GM12865 (cell line): ENCODE results near the gene FMN1.

Experiments used
- DNase-seq: peaks from one replicate; pipeline ENCODE4 v3.0.0; 2010; ENCODE audit warnings: low read depth
- H3K4me3 ChIP-seq: 2 replicates; pipeline ENCODE4 v1.5.1; 2011; ENCODE audit warnings: mild to moderate bottlenecking, low read depth, low read length, control low read depth
- CTCF ChIP-seq: IDR thresholded peaks from 2 replicates; pipeline ENCODE4 v1.5.1; 2011; ENCODE audit warnings: low read length, control low read depth, low read depth, inconsistent platforms; ENCODE audit not compliant: insufficient read depth; ENCODE audit errors: missing control alignments

The FMN1 gene

GRCh38 chr15:33194704-33195670 is at the start of gene FMN1:
FMN1 (minus strand) TSS chr15:33194714; CDS start chr15:33154914, 39,800 bp downstream.
- peak; percentile 88 for DNase-seq
- peak within 1 kb of the TSS; percentile 25 for H3K4me3 ChIP-seq
- no peak for TF ChIP-seq CTCF

- no peak for TF ChIP-seq CTCF
- DNase-seq, result no peak
Measured at GRCh38 chr15:33243869-33244268, 49.4 kb upstream of the FMN1 start.

GRCh38 chr15:33243393-33243792 is 48.9 kb upstream of the FMN1 start:
- no peak overlapping the region for H3K4me3 ChIP-seq
- no peak for DNase-seq
- TF ChIP-seq CTCF, result no peak

More at GRCh38 chr15:33243869-33244268, 49.4 kb upstream of the FMN1 start:
- no peak overlapping the region for H3K4me3 ChIP-seq

- DNase-seq, result peak; percentile 11
- peak; percentile 43 for TF ChIP-seq CTCF
- no peak overlapping the region for H3K4me3 ChIP-seq
Measured at GRCh38 chr15:33242669-33243191, 48.2 kb upstream of the FMN1 start.

- H3K4me3 ChIP-seq, result no peak overlapping the region
- no peak for TF ChIP-seq CTCF
- DNase-seq, result no peak
Measured at GRCh38 chr15:33242165-33242564, 47.7 kb upstream of the FMN1 start.

- TF ChIP-seq CTCF, result no peak
- no peak overlapping the region for H3K4me3 ChIP-seq
- no peak for DNase-seq
Measured at GRCh38 chr15:33236841-33237509, 42.5 kb upstream of the FMN1 start.
